Measurements from ENCODE around the gene PCYT2.

The PCYT2 gene

DNA sequence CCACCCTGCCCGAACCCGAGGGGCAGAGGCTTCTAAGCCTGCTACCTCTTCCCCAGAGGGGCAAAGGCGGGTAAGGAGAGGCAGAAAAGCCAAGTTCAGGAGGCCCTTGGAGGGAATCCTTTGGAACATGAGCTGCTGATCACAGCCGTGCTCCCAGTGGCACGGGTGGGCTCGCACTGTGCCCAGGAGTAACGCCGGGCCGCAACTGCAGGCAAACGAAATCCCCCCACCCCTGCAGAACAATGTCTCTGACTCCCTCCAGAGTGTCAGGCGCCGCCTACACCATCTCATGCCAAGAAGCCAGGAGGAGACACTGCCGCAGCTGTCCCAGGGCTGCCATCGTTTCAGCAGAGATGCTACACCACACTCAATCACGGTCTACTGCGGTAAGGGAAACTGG, 59.8 kb downstream of the PCYT2 start:
- no peak for DNase-seq

All from stimulated activated naive CD4-positive, alpha-beta T cell treated with Interleukin-2 at 50 U/mL for 16 hours (primary cell).